MCF 10A (cell line): Measurements from ENCODE around the gene PKN2. TPM values are rescaled to one million over a fixed set of nuclear protein-coding genes. Genes with fewer than 3 reads are reported as not detected.
A peak's percentile ranks its signal among the peaks of the same experiment; 100 is the strongest.

ENCODE experiments used
- BruUV-seq: library from RNA; stranded (reverse); fragments of 400-500 nt; replicated peaks from 2 replicates; lab custom pipeline; 2021; lab: Mats Ljungman, UMichigan
- CTCF ChIA-PET: fragments of 300-600 bp; sonication (Branson Sonifier 250); formaldehyde crosslinking; extraction: SDS; loops from one replicate; lab custom pipeline; 2021; ENCODE audit warnings: antibody characterized with exemption, inconsistent platforms; lab: Yijun Ruan, JAX
- POLR2A ChIA-PET: fragments of 300-600, 350-650 bp; sonication (Branson Sonifier 250); formaldehyde crosslinking; extraction: SDS; loops from one replicate; lab custom pipeline; 2020; ENCODE audit warnings: antibody characterized with exemption, inconsistent platforms; lab: Yijun Ruan, JAX
- DNase-seq: peaks from one replicate; pipeline ENCODE4 v3.0.0-alpha.2; 2018; ENCODE audit not compliant: unreplicated experiment
- H3K27ac Mint-ChIP-seq: one replicate; pipeline ENCODE4 v1.8.0; 2022; ENCODE audit warnings: mild to moderate bottlenecking, low read depth, mixed read lengths; ENCODE audit not compliant: unreplicated experiment
- H3K27me3 Mint-ChIP-seq: one replicate; pipeline ENCODE4 v1.8.0; 2022; ENCODE audit warnings: mixed read lengths; ENCODE audit not compliant: insufficient read depth, unreplicated experiment
- H3K36me3 Mint-ChIP-seq: one replicate; pipeline ENCODE4 v1.8.0; 2022; ENCODE audit warnings: mild to moderate bottlenecking, moderate library complexity, mixed read lengths; ENCODE audit not compliant: insufficient read depth, unreplicated experiment
- H3K4me1 Mint-ChIP-seq: one replicate; pipeline ENCODE4 v1.8.0; 2022; ENCODE audit warnings: mixed read lengths; ENCODE audit not compliant: insufficient read depth, unreplicated experiment
- H3K4me3 Mint-ChIP-seq: one replicate; pipeline ENCODE4 v1.8.0; 2022; ENCODE audit warnings: mild to moderate bottlenecking, moderate library complexity, mixed read lengths; ENCODE audit not compliant: unreplicated experiment
- H3K9me3 Mint-ChIP-seq: one replicate; pipeline ENCODE4 v1.8.0; 2022; ENCODE audit warnings: mixed read lengths; ENCODE audit not compliant: unreplicated experiment
- intact Hi-C: fragments of 100-400 bp; cut with micrococcal nuclease; formaldehyde crosslinking; loops from 2 replicates; pipeline ENCODE4 v1.14.1; 2022
- total RNA-seq: library from RNA; stranded (reverse); gene quantifications from 2 replicates; pipeline ENCODE4 v1.2.3, GENCODE V29; 2022
- TF ChIP-seq, protein P1 (sequence below): fragments of 200-600 bp; IDR thresholded peaks from one replicate; pipeline ENCODE4 v1.8.0; 2022; ENCODE audit warnings: antibody characterized with exemption, mild to moderate bottlenecking; ENCODE audit not compliant: unreplicated experiment

Gene PKN2
- total RNA-seq, 1 experiment from 2014 or later = 40.2 TPM

GRCh38 chr1:88680471-88680870 is 3.6 kb upstream of the PKN2 start:
- CTCF ChIA-PET = interaction anchor here (0.6 to 6.9 kb wide), 3 partner anchors 26 to 350 kb away, joined by 3 to 38 read pairs (median 3); no protein-coding TSS in a partner anchor
- H3K27me3 Mint-ChIP-seq = no peaks in the 10 kb centered on the region
- no peak for DNase-seq
- H3K9me3 Mint-ChIP-seq = no peaks in the 10 kb centered on the region
- BruUV-seq = no TSS peak
- peaks cover 7% of the 10 kb centered on the region for H3K36me3 Mint-ChIP-seq
- no peak overlapping the region for H3K27ac Mint-ChIP-seq
- TF ChIP-seq, protein P1, sequence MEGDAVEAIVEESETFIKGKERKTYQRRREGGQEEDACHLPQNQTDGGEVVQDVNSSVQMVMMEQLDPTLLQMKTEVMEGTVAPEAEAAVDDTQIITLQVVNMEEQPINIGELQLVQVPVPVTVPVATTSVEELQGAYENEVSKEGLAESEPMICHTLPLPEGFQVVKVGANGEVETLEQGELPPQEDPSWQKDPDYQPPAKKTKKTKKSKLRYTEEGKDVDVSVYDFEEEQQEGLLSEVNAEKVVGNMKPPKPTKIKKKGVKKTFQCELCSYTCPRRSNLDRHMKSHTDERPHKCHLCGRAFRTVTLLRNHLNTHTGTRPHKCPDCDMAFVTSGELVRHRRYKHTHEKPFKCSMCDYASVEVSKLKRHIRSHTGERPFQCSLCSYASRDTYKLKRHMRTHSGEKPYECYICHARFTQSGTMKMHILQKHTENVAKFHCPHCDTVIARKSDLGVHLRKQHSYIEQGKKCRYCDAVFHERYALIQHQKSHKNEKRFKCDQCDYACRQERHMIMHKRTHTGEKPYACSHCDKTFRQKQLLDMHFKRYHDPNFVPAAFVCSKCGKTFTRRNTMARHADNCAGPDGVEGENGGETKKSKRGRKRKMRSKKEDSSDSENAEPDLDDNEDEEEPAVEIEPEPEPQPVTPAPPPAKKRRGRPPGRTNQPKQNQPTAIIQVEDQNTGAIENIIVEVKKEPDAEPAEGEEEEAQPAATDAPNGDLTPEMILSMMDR = no peak
- no peaks in the 10 kb centered on the region for H3K4me1 Mint-ChIP-seq
- POLR2A ChIA-PET = no interaction called here
- intact Hi-C loops = no loop called here
- no peak overlapping the region for H3K4me3 Mint-ChIP-seq

DNA sequence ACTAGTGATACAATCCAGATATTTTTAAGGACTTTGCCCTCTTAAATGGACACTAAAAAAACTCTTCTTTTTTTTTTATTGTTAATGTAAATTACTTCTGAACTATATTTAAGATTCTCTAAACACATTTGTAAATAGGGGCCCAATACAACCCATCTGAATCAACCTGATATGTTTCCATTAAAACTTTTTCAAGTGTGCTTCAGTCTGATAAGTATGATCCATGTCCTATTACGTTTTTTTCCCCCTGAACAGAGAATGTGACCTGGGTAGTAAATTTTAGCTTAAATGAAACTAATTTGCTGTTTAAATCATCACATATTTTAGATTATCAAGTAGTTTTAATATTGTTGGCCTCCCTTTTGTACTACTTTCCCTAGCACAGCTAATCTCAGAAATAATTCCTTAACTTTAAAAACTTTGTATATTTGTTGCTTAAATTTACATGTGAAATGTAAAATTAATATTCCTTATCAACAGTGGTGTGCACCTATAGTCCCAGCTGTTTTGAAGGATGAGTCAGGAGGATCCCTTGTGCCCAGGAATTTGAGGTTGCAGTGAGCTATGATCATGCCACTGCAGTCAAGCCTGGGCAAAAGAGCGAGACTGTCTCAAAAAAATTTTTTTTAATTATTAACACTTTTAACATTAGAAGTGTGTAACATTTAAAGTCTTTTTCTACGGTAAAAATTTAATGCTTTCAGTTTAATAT is 3.0 kb upstream of the PKN2 start:
- TF ChIP-seq, protein P1 = no peak
- Mint-ChIP-seq H3K9me3 (no peaks in the 10 kb centered on the region), H3K36me3 (peaks cover 7% of the 10 kb centered on the region), H3K4me3 (no peak overlapping the region), H3K27me3 (no peaks in the 10 kb centered on the region), H3K27ac (no peak overlapping the region), H3K4me1 (no peaks in the 10 kb centered on the region)
- BruUV-seq = no TSS peak
- ChIA-PET CTCF (interaction anchor here (0.6 to 6.9 kb wide), 3 partner anchors 26 to 351 kb away, joined by 3 to 38 read pairs (median 3); no protein-coding TSS in a partner anchor), POLR2A (no interaction called here)
- intact Hi-C loops = no loop called here
- DNase-seq = no peak

DNA sequence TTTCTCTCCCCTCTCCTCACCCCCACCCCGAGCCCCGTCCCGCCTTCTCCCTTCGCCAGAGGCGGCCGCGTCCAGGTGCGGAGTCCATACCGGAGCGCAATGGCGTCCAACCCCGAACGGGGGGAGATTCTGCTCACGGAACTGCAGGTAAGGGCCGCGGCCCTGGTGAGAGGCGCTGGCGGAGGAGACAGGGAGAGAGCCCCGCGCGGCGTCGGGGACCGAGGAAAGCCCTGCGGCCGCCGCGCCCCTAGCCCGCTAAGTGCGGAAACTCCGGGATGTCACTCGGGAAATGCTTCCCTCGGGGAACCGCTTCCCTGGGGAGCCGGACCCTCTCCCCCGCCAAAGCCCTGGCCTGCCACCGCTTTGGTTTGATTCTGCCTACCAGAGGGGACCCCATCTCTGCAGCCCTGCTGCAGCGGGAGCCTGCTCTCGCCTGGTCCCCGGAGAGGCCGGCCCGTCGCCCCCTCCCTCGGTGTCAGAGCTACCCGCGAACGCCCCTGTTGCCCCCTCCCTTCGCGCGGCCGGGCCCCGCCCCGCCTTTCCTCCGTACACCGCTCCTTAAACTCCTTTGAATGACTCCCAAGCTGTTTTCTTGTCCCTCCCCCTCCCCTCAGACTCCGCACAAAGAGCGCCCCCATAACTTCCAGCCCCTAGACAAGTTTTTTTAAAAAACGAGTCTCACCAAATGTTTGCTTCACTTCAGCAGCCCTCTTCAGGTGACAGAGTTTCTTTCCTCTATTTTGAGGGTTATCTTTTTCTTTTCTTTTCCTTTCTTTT is 597 bp downstream of the PKN2 start:
- POLR2A ChIA-PET = interaction anchor here (0.6 to 4.6 kb wide), 26 partner anchors 11 to 1355 kb away, joined by 3 to 53 read pairs (median 5); partner anchors contain the start of gene GTF2B
- Mint-ChIP-seq H3K4me1 (peaks cover 9% of the 10 kb centered on the region), H3K4me3 (peak overlapping the region; percentile 96), H3K36me3 (peaks cover 7% of the 10 kb centered on the region), H3K27ac (peak overlapping the region; percentile 87), H3K9me3 (no peaks in the 10 kb centered on the region), H3K27me3 (no peaks in the 10 kb centered on the region)
- TF ChIP-seq, protein P1 = no peak
- peak; percentile 65 for DNase-seq
- BruUV-seq = no TSS peak
- intact Hi-C loops = loop anchor here (2.0 kb wide), 2 partner anchors 46 to 76 kb away; no protein-coding TSS in a partner anchor
- CTCF ChIA-PET = interaction anchor here (0.6 to 6.9 kb wide), 11 partner anchors 13 to 624 kb away, joined by 3 to 38 read pairs (median 3); partner anchors contain the start of gene GTF2B

- TF ChIP-seq, protein P1 = no peak
- ChIA-PET CTCF (interaction anchor here (0.6 to 6.9 kb wide), 7 partner anchors 30 to 623 kb away, joined by 3 to 38 read pairs (median 3); no protein-coding TSS in a partner anchor), POLR2A (interaction anchor here (0.7 to 4.6 kb wide), 17 partner anchors 11 to 205 kb away, joined by 3 to 53 read pairs (median 5); partner anchors contain the start of gene GTF2B)
- intact Hi-C loops = loop anchor here (2.0 kb wide), 2 partner anchors 46 to 76 kb away; no protein-coding TSS in a partner anchor
- no peaks in the 10 kb centered on the region for H3K27me3 Mint-ChIP-seq
- no peaks in the 10 kb centered on the region for H3K9me3 Mint-ChIP-seq
- peak; percentile 31 for DNase-seq
- peak overlapping the region; percentile 96 for H3K4me3 Mint-ChIP-seq
- peaks cover 9% of the 10 kb centered on the region for H3K4me1 Mint-ChIP-seq
- H3K27ac Mint-ChIP-seq = peak overlapping the region; percentile 87
- TSS peak; percentile 47 for BruUV-seq
- peaks cover 7% of the 10 kb centered on the region for H3K36me3 Mint-ChIP-seq
Observed at GRCh38 chr1:88685259-88685620, 1.2 kb downstream of the PKN2 start.
